HEK293 (cell line): ENCODE results near the gene SERTAD3.

Experiments
- GFI1B ChIP-seq: fragments of 450-650 bp; formaldehyde crosslinking; IDR thresholded peaks from 2 replicates; pipeline ENCODE4 v1.5.1; 2016; ENCODE audit warnings: missing biosample characterization, missing genetic modification characterization
- GLIS1 ChIP-seq: fragments of 450-650 bp; formaldehyde crosslinking; IDR thresholded peaks from 2 replicates; pipeline ENCODE4 v1.5.1; 2016; ENCODE audit warnings: missing biosample characterization, missing genetic modification characterization
- GLIS2 ChIP-seq: fragments of 450-650 bp; formaldehyde crosslinking; IDR thresholded peaks from 2 replicates; pipeline ENCODE4 v1.5.1; 2016; ENCODE audit warnings: missing biosample characterization, missing genetic modification characterization
- IKZF3 ChIP-seq: fragments of 450-650 bp; IDR thresholded peaks from 2 replicates; pipeline ENCODE4 v1.5.0; 2018; ENCODE audit warnings: missing biosample characterization, mild to moderate bottlenecking, missing genetic modification characterization, moderate library complexity
- SALL2 ChIP-seq: fragments of 450-650 bp; formaldehyde crosslinking; IDR thresholded peaks from 2 replicates; pipeline ENCODE4 v1.5.0; 2017; ENCODE audit warnings: missing biosample characterization, mild to moderate bottlenecking, missing genetic modification characterization, borderline replicate concordance
- SCRT2 ChIP-seq: fragments of 450-650 bp; formaldehyde crosslinking; IDR thresholded peaks from 2 replicates; pipeline ENCODE4 v1.5.1; 2016; ENCODE audit warnings: missing biosample characterization, missing genetic modification characterization
- SP2 ChIP-seq: fragments of 450-650 bp; formaldehyde crosslinking; IDR thresholded peaks from 2 replicates; pipeline ENCODE4 v1.5.1; 2016; ENCODE audit warnings: missing biosample characterization, missing genetic modification characterization
- SP3 ChIP-seq: fragments of 450-650 bp; formaldehyde crosslinking; IDR thresholded peaks from 2 replicates; pipeline ENCODE4 v1.5.1; 2016; ENCODE audit warnings: missing biosample characterization, missing genetic modification characterization
- ZBTB8A ChIP-seq: fragments of 450-650 bp; formaldehyde crosslinking; IDR thresholded peaks from 2 replicates; pipeline ENCODE4 v1.5.1; 2016; ENCODE audit warnings: missing biosample characterization, missing genetic modification characterization
- ZFP69B ChIP-seq: fragments of 450-650 bp; formaldehyde crosslinking; IDR thresholded peaks from 2 replicates; pipeline ENCODE4 v1.5.1; 2016; ENCODE audit warnings: missing biosample characterization, missing genetic modification characterization
- ZIC2 ChIP-seq: fragments of 450-650 bp; formaldehyde crosslinking; IDR thresholded peaks from 2 replicates; pipeline ENCODE4 v1.5.1; 2016; ENCODE audit warnings: missing biosample characterization, missing genetic modification characterization
- ZNF10 ChIP-seq: fragments of 450-650 bp; formaldehyde crosslinking; IDR thresholded peaks from 2 replicates; pipeline ENCODE4 v1.5.1; 2017; ENCODE audit warnings: missing biosample characterization, missing genetic modification characterization
- ZNF184 ChIP-seq: fragments of 450-650 bp; IDR thresholded peaks from 2 replicates; pipeline ENCODE4 v1.5.1; 2018; ENCODE audit warnings: missing biosample characterization, mild to moderate bottlenecking, missing genetic modification characterization
- ZNF354C ChIP-seq: fragments of 450-650 bp; formaldehyde crosslinking; IDR thresholded peaks from 2 replicates; pipeline ENCODE4 v1.5.1; 2016; ENCODE audit warnings: missing biosample characterization, missing genetic modification characterization, low read depth, borderline replicate concordance
- ZNF473 ChIP-seq: fragments of 450-650 bp; formaldehyde crosslinking; IDR thresholded peaks from 2 replicates; pipeline ENCODE4 v1.5.1; 2017; ENCODE audit warnings: missing biosample characterization, missing genetic modification characterization
- ZNF585B ChIP-seq: fragments of 450-650 bp; formaldehyde crosslinking; IDR thresholded peaks from 2 replicates; pipeline ENCODE4 v1.5.1; 2016; ENCODE audit warnings: missing biosample characterization, missing genetic modification characterization
- ZNF629 ChIP-seq: fragments of 450-650 bp; formaldehyde crosslinking; IDR thresholded peaks from 2 replicates; pipeline ENCODE4 v1.5.1; 2017; ENCODE audit warnings: missing biosample characterization, missing genetic modification characterization
- TF ChIP-seq, protein P1 (sequence below): fragments of 450-650 bp; formaldehyde crosslinking; IDR thresholded peaks from 2 replicates; pipeline ENCODE4 v1.5.1; 2016; ENCODE audit warnings: missing biosample characterization, missing genetic modification characterization, low read depth
- TF ChIP-seq, protein P2 (sequence below): fragments of 450-650 bp; formaldehyde crosslinking; IDR thresholded peaks from 2 replicates; pipeline ENCODE4 v1.5.1; 2016; ENCODE audit warnings: missing biosample characterization, missing genetic modification characterization, borderline replicate concordance
- TF ChIP-seq, protein P3 (sequence below): fragments of 450-650 bp; formaldehyde crosslinking; IDR thresholded peaks from 2 replicates; pipeline ENCODE4 v1.5.1; 2016; ENCODE audit warnings: missing biosample characterization, missing genetic modification characterization
- TF ChIP-seq, protein P4 (sequence below): fragments of 450-650 bp; IDR thresholded peaks from 2 replicates; pipeline ENCODE4 v1.5.1; 2018; ENCODE audit warnings: missing biosample characterization, missing genetic modification characterization
- TF ChIP-seq, protein P5 (sequence below): fragments of 450-650 bp; formaldehyde crosslinking; conservative IDR thresholded peaks from 2 replicates; pipeline ENCODE4 v1.5.1; 2016; ENCODE audit warnings: low read depth, missing biosample characterization, missing genetic modification characterization
- TF ChIP-seq, protein P6 (sequence below): fragments of 450-650 bp; formaldehyde crosslinking; IDR thresholded peaks from 2 replicates; pipeline ENCODE4 v1.5.1; 2016; ENCODE audit warnings: missing biosample characterization, missing genetic modification characterization

SERTAD3 gene

DNA sequence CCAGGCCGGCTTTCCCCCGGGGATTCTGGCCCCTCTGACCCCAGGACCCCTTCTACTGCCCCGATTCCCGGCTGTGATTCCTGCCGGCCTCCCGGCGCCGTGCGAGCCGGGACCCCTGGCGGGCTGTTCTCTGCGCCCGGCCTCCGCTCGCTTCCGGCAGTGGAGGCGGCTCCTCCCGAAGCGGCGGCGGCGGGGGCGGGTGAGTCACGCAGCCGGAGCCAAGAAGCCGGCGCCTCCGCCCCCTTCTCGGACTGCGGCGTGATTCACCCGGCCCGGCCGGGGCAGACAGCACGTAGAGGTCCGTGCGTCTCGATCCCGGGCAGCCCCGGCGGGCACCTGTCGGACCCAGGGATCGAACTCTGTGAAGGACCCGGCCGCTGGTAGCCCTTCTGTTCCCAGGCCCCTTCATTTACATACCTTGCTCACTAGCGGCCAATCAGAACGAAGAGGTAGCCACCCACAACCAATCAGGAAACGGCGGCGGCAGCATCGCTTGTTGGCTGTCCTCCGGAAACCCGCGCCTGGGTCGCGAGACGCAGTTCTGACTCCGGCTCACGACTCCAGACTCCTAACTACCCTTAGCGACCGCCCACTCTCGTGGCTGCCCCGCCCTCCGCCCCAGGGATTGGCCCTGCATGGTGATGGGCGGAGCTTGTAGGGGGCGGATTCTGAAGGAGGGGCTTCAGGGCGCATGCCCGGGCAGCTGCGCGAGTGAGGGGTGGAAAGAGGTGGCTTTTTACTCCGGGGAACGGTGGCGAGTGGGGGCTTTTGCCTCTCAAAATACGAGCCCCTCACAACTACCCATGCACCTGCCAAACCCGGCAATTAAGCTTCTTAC is 18.5 kb downstream of the SERTAD3 start, which contains the start of gene SERTAD1 (continued):
- peak; percentile 12; the same call in 1 of the 2 replicates for TF ChIP-seq GFI1B (tag by site-specific recombination)
- TF ChIP-seq, protein P1, sequence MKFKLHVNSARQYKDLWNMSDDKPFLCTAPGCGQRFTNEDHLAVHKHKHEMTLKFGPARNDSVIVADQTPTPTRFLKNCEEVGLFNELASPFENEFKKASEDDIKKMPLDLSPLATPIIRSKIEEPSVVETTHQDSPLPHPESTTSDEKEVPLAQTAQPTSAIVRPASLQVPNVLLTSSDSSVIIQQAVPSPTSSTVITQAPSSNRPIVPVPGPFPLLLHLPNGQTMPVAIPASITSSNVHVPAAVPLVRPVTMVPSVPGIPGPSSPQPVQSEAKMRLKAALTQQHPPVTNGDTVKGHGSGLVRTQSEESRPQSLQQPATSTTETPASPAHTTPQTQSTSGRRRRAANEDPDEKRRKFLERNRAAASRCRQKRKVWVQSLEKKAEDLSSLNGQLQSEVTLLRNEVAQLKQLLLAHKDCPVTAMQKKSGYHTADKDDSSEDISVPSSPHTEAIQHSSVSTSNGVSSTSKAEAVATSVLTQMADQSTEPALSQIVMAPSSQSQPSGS (tag by site-specific recombination) = no peak
- no peak; the same call in none of the 2 replicates for TF ChIP-seq GLIS2 (tag by site-specific recombination)
- TF ChIP-seq ZNF585B (tag by site-specific recombination) = no peak; the same call in 1 of the 2 replicates
- TF ChIP-seq, protein P2, sequence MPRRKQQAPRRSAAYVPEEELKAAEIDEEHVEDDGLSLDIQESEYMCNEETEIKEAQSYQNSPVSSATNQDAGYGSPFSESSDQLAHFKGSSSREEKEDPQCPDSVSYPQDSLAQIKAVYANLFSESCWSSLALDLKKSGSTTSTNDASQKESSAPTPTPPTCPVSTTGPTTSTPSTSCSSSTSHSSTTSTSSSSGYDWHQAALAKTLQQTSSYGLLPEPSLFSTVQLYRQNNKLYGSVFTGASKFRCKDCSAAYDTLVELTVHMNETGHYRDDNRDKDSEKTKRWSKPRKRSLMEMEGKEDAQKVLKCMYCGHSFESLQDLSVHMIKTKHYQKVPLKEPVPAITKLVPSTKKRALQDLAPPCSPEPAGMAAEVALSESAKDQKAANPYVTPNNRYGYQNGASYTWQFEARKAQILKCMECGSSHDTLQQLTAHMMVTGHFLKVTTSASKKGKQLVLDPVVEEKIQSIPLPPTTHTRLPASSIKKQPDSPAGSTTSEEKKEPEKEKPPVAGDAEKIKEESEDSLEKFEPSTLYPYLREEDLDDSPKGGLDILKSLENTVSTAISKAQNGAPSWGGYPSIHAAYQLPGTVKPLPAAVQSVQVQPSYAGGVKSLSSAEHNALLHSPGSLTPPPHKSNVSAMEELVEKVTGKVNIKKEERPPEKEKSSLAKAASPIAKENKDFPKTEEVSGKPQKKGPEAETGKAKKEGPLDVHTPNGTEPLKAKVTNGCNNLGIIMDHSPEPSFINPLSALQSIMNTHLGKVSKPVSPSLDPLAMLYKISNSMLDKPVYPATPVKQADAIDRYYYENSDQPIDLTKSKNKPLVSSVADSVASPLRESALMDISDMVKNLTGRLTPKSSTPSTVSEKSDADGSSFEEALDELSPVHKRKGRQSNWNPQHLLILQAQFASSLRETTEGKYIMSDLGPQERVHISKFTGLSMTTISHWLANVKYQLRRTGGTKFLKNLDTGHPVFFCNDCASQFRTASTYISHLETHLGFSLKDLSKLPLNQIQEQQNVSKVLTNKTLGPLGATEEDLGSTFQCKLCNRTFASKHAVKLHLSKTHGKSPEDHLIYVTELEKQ = peak; percentile 44; the same call in 1 of the 2 replicates
- peak; percentile 26 for TF ChIP-seq ZFP69B (tag by site-specific recombination)
- TF ChIP-seq ZNF10 (tag by site-specific recombination) = peak; percentile 46; the same call in 1 of the 2 replicates
- no peak for TF ChIP-seq ZNF354C (tag by site-specific recombination)
- peak; percentile 62 for TF ChIP-seq ZNF629
- no peak for TF ChIP-seq SALL2 (tag by site-specific recombination)
- TF ChIP-seq, protein P3, sequence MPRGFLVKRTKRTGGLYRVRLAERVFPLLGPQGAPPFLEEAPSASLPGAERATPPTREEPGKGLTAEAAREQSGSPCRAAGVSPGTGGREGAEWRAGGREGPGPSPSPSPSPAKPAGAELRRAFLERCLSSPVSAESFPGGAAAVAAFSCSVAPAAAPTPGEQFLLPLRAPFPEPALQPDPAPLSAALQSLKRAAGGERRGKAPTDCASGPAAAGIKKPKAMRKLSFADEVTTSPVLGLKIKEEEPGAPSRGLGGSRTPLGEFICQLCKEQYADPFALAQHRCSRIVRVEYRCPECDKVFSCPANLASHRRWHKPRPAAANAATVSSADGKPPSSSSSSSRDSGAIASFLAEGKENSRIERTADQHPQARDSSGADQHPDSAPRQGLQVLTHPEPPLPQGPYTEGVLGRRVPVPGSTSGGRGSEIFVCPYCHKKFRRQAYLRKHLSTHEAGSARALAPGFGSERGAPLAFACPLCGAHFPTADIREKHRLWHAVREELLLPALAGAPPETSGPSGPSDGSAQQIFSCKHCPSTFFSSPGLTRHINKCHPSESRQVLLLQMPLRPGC (tag by site-specific recombination) = peak; percentile 64
- TF ChIP-seq SP2 (tag by site-specific recombination) = peak; percentile 99
- TF ChIP-seq SP3 (tag by site-specific recombination) = peak; percentile 99
- TF ChIP-seq, protein P4, sequence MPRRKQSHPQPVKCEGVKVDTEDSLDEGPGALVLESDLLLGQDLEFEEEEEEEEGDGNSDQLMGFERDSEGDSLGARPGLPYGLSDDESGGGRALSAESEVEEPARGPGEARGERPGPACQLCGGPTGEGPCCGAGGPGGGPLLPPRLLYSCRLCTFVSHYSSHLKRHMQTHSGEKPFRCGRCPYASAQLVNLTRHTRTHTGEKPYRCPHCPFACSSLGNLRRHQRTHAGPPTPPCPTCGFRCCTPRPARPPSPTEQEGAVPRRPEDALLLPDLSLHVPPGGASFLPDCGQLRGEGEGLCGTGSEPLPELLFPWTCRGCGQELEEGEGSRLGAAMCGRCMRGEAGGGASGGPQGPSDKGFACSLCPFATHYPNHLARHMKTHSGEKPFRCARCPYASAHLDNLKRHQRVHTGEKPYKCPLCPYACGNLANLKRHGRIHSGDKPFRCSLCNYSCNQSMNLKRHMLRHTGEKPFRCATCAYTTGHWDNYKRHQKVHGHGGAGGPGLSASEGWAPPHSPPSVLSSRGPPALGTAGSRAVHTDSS (tag by site-specific recombination) = 0 out of 2 replicates have a peak, but pooled peaks have one; percentile 51
- TF ChIP-seq ZBTB8A (tag by site-specific recombination) = peak; percentile 91
- TF ChIP-seq ZIC2 (tag by site-specific recombination) = peak; percentile 92
- 0 out of 2 replicates have a peak, but pooled peaks have one; percentile 69 for TF ChIP-seq ZNF184 (tag by site-specific recombination)
- peak; percentile 88 for TF ChIP-seq IKZF3 (tag by site-specific recombination)
- TF ChIP-seq GLIS1 (tag by site-specific recombination) = peak; percentile 55
- TF ChIP-seq SCRT2 (tag by site-specific recombination) = peak; percentile 93
- TF ChIP-seq, protein P5, sequence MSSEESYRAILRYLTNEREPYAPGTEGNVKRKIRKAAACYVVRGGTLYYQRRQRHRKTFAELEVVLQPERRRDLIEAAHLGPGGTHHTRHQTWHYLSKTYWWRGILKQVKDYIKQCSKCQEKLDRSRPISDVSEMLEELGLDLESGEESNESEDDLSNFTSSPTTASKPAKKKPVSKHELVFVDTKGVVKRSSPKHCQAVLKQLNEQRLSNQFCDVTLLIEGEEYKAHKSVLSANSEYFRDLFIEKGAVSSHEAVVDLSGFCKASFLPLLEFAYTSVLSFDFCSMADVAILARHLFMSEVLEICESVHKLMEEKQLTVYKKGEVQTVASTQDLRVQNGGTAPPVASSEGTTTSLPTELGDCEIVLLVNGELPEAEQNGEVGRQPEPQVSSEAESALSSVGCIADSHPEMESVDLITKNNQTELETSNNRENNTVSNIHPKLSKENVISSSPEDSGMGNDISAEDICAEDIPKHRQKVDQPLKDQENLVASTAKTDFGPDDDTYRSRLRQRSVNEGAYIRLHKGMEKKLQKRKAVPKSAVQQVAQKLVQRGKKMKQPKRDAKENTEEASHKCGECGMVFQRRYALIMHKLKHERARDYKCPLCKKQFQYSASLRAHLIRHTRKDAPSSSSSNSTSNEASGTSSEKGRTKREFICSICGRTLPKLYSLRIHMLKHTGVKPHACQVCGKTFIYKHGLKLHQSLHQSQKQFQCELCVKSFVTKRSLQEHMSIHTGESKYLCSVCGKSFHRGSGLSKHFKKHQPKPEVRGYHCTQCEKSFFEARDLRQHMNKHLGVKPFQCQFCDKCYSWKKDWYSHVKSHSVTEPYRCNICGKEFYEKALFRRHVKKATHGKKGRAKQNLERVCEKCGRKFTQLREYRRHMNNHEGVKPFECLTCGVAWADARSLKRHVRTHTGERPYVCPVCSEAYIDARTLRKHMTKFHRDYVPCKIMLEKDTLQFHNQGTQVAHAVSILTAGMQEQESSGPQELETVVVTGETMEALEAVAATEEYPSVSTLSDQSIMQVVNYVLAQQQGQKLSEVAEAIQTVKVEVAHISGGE (tag by site-specific recombination) = peak; percentile 73
- TF ChIP-seq ZNF473 = no peak
- TF ChIP-seq, protein P6, sequence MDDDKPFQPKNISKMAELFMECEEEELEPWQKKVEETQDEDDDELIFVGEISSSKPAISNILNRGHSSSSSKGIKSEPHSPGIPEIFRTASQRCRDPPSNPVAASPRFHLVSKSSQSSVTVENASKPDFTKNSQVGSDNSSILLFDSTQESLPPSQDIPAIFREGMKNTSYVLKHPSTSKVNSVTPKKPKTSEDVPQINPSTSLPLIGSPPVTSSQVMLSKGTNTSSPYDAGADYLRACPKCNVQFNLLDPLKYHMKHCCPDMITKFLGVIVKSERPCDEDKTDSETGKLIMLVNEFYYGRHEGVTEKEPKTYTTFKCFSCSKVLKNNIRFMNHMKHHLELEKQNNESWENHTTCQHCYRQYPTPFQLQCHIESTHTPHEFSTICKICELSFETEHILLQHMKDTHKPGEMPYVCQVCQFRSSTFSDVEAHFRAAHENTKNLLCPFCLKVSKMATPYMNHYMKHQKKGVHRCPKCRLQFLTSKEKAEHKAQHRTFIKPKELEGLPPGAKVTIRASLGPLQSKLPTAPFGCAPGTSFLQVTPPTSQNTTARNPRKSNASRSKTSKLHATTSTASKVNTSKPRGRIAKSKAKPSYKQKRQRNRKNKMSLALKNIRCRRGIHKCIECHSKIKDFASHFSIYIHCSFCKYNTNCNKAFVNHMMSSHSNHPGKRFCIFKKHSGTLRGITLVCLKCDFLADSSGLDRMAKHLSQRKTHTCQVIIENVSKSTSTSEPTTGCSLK (tag by site-specific recombination) = no peak
